WERI-Rb-1 (cell line): Measurements from ENCODE around the gene FADS1.

Experiments
- DNase-seq: peaks from one replicate; pipeline ENCODE4 v3.0.0-alpha.2; 2020
- H3K27ac ChIP-seq: fragments of 250-450 bp; sonication (Bioruptor Pico); 2 replicates; pipeline ENCODE4 v1.5.1; 2020; ENCODE audit warnings: mild to moderate bottlenecking, moderate library complexity
- H3K27me3 ChIP-seq: fragments of 250-450 bp; sonication (Bioruptor Pico); 2 replicates; pipeline ENCODE4 v1.5.1; 2021; ENCODE audit warnings: mild to moderate bottlenecking, low read depth, moderate library complexity; ENCODE audit not compliant: insufficient read depth, severe bottlenecking
- H3K36me3 ChIP-seq: fragments of 250-450 bp; sonication (Bioruptor Pico); 2 replicates; pipeline ENCODE4 v1.5.1; 2020; ENCODE audit warnings: mild to moderate bottlenecking, moderate library complexity
- H3K4me3 ChIP-seq: 2 replicates; pipeline ENCODE4 v1.5.1; 2011; ENCODE audit warnings: low read depth, mild to moderate bottlenecking, control low read depth, low read length
- H3K9me3 ChIP-seq: fragments of 250-450 bp; sonication (Bioruptor Pico); 2 replicates; pipeline ENCODE4 v1.5.1; 2021; ENCODE audit warnings: mild to moderate bottlenecking, moderate library complexity; ENCODE audit not compliant: severe bottlenecking
- CTCF ChIP-seq: IDR thresholded peaks from 2 replicates; pipeline ENCODE4 v1.5.1; 2011; ENCODE audit warnings: low read depth, mild to moderate bottlenecking, control low read depth, inconsistent platforms, low read length

The FADS1 gene

GRCh38 chr11:61773356-61773755 lies 43.4 kb downstream of the FADS1 start:
- no peak for TF ChIP-seq CTCF
- no peaks in the 10 kb centered on the region for H3K36me3 ChIP-seq
- H3K9me3 ChIP-seq, result no peaks in the 10 kb centered on the region
- no peak overlapping the region for H3K27ac ChIP-seq
- no peak for DNase-seq
- no peak overlapping the region for H3K4me3 ChIP-seq
- no peaks in the 10 kb centered on the region for H3K27me3 ChIP-seq

DNA sequence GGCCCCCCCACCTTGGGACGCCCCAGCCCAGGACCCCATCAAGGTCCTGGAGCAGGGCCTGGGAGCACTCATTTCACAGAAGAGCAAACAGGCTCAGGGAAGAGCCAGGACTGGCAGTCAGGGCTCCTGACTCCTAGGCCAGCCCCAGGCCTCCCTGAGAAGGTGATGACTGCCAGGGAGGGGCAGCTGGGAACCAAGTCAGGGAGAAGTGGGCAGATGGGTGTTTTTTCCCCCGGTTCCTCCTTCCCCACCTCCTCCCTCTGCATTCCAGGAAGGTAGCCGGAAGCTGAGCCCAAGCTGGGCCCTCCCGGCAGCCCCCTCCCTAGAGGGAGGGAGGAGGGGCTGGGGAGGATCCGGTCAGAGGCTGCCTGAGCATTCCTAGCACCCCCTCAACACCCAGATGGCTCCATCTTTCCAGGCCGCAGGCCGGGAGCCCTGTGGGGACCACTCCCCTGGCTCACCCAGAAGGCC lies 44.8 kb downstream of the FADS1 start:
- TF ChIP-seq CTCF, result no peak
- Histone ChIP-seq H3K36me3 (no peaks in the 10 kb centered on the region), H3K9me3 (no peaks in the 10 kb centered on the region), H3K27ac (no peak overlapping the region), H3K4me3 (no peak overlapping the region), H3K27me3 (no peaks in the 10 kb centered on the region)
- no peak for DNase-seq

- no peak for TF ChIP-seq CTCF
- Histone ChIP-seq H3K36me3 (no peaks in the 10 kb centered on the region), H3K27me3 (no peaks in the 10 kb centered on the region), H3K27ac (no peak overlapping the region), H3K9me3 (no peaks in the 10 kb centered on the region), H3K4me3 (no peak overlapping the region)
- DNase-seq, result no peak
Measured at GRCh38 chr11:61771195-61771894, 45.5 kb downstream of the FADS1 start.

DNA sequence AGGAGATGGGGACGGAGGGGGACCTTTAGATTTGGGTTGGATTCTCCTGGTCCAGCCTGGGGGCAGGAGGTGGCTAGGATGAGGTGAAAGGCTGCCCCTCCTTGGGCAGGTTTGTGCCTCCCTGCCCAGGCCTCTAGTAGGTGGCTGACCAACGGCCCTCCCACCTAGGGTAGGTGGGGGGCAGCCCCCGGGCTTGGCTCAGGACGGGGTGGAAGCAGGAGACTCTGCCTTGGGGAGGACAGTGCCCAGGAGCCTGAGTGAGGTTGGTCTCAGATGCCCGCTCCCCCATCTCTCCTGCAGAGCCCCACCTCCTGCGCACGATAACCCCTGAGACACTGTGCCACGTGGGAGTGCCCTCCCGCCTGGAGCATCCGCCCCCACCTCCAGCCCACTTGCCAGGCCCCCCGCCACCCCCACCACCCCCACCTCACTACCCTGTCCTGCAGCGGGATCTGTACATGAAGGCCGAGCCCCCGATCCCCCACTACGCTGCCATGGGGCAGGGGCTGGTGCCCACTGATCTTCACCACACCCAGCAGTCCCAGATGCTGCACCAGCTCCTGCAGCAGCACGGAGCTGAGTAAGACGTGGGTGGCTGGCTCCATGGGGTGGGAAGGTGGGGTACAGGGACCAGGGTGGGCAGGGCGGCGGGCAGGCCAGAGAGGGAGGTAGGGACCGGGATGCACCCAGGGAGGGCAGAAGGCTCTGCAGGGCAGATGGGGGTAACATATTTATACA lies 46.7 kb downstream of the FADS1 start:
- TF ChIP-seq CTCF, result no peak
- H3K9me3 ChIP-seq, result no peaks in the 10 kb centered on the region
- no peaks in the 10 kb centered on the region for H3K27me3 ChIP-seq
- DNase-seq, result no peak
- H3K4me3 ChIP-seq, result no peak overlapping the region
- no peak overlapping the region for H3K27ac ChIP-seq
- H3K36me3 ChIP-seq, result no peaks in the 10 kb centered on the region

GRCh38 chr11:61769169-61769920 lies 47.5 kb downstream of the FADS1 start:
- H3K9me3 ChIP-seq, result no peaks in the 10 kb centered on the region
- no peak for DNase-seq
- no peaks in the 10 kb centered on the region for H3K27me3 ChIP-seq
- H3K4me3 ChIP-seq, result no peak overlapping the region
- H3K36me3 ChIP-seq, result no peaks in the 10 kb centered on the region
- H3K27ac ChIP-seq, result no peak overlapping the region
- TF ChIP-seq CTCF, result peak; percentile 27; the same call in 1 of the 2 replicates
